Vagina (tissue), 2 donors: ENCODE data around the gene MRPS34. TPM values are rescaled to one million over a fixed set of nuclear protein-coding genes. Genes with fewer than 3 reads are reported as not detected.

Experiments used
- DNase-seq, 2 donors: peaks; one replicate each; pipeline ENCODE4 v3.0.0-alpha.2; 2017; ENCODE audit errors: extremely low spot score in 2 of 2
- H3K27ac ChIP-seq: fragments of 200-600 bp; sonication (generic); one replicate; pipeline ENCODE4 v1.5.1; 2019
- H3K27me3 ChIP-seq: fragments of 200-600 bp; sonication (generic); one replicate; pipeline ENCODE4 v1.5.1; 2019
- H3K36me3 ChIP-seq, 2 donors: fragments of 200-600 bp; sonication (generic); one replicate each; pipeline ENCODE4 v1.5.1; 2017 to 2019
- H3K4me1 ChIP-seq: fragments of 200-600 bp; sonication (generic); one replicate; pipeline ENCODE4 v1.5.1; 2019
- H3K4me3 ChIP-seq, 2 donors: fragments of 200-600 bp; sonication (generic); 1 replicate in 1 of 2; 2 replicates in 1 of 2; pipeline ENCODE4 v1.5.1; 2016 to 2019
- H3K9me3 ChIP-seq: fragments of 200-600 bp; sonication (generic); one replicate; pipeline ENCODE4 v1.5.1; 2019
- POLR2A ChIP-seq, 2 donors: fragments of 450-650 bp; IDR thresholded peaks; one replicate each; pipeline ENCODE4 v1.6.1; 2017; ENCODE audit warnings: antibody characterized with exemption in 2 of 2, mild to moderate bottlenecking in 2 of 2, moderate library complexity in 2 of 2
- POLR2AphosphoS5 ChIP-seq, 2 donors: sonication (generic); formaldehyde crosslinking; IDR thresholded peaks; one replicate each; pipeline ENCODE4 v1.9.0; 2017; ENCODE audit warnings: antibody characterized with exemption in 2 of 2, mild to moderate bottlenecking in 2 of 2, low read depth in 1 of 2; ENCODE audit not compliant: insufficient read depth in 1 of 2
- intact Hi-C: fragments of 100-400 bp; cut with DNase I; formaldehyde crosslinking; loops from one replicate; pipeline ENCODE4 v1.15.1; 2023
- total RNA-seq: library from RNA; depleted of rRNA; stranded (reverse); fragments of >200 nt; gene quantifications from one replicate; pipeline ENCODE4 v1.2.3, GENCODE V29; 2016
- TF ChIP-seq, protein P1 (sequence below), 3 experiments: fragments of 450-650 bp in 2 of 3; fragments of 200-600 bp in 1 of 3; sonication (generic) in 1 of 3; IDR thresholded peaks; one replicate each; pipeline ENCODE4 v1.5.1; 2017 to 2019; ENCODE audit warnings: antibody characterized with exemption in 3 of 3, mild to moderate bottlenecking in 2 of 3, moderate library complexity in 2 of 3

The MRPS34 gene
- total RNA-seq, 1 donor from 2014 or later: 89.6 TPM

GRCh38 chr16:1789643-1790045 is 16.7 kb upstream of the MRPS34 start:
- intact Hi-C loops: no loop called here
- DNase-seq: no peak
- no peak for TF ChIP-seq POLR2A (IDR thresholded peaks at IDR 0.05)
- H3K27ac ChIP-seq: no peak overlapping the region
- H3K4me1 ChIP-seq: peaks cover 24% of the 10 kb centered on the region
- H3K9me3 ChIP-seq: no peaks in the 10 kb centered on the region
- H3K36me3 ChIP-seq: peaks cover 0 to 27% of the 10 kb centered on the region in 2 donors
- no peaks in the 10 kb centered on the region for H3K27me3 ChIP-seq
- no peak overlapping the region for H3K4me3 ChIP-seq

DNA sequence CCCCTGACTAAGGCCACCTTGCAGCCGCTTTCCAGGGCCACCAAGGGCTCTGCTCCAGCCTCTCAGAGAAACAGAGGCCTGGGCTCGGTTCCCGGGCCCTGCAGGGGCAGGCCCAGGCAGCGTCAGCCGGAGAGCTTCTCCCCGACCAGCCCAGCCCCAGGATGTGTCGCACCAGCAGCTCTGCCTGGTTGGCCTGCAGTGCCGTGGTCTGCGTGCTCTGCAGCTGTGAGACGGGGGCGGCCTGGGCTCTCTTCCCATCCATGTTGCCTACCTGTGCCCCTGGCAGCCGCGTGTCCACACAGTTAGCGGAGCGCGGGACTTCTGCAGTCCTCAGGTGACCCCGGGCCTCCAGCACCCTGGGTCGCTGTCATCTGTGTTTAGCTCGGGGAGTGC is 15.8 kb upstream of the MRPS34 start:
- Histone ChIP-seq H3K27ac (no peak overlapping the region), H3K36me3 (peaks cover 0 to 27% of the 10 kb centered on the region in 2 donors), H3K4me1 (peaks cover 33% of the 10 kb centered on the region), H3K27me3 (no peaks in the 10 kb centered on the region), H3K4me3 (no peak overlapping the region), H3K9me3 (no peaks in the 10 kb centered on the region)
- TF ChIP-seq POLR2A (IDR thresholded peaks at IDR 0.05): no peak
- intact Hi-C loops: no loop called here
- DNase-seq: no peak

GRCh38 chr16:1788095-1788707 is 15.3 kb upstream of the MRPS34 start:
- Histone ChIP-seq H3K4me1 (peaks cover 36% of the 10 kb centered on the region), H3K9me3 (no peaks in the 10 kb centered on the region), H3K27me3 (no peaks in the 10 kb centered on the region), H3K4me3 (no peak overlapping the region), H3K27ac (no peak overlapping the region), H3K36me3 (peaks cover 0 to 27% of the 10 kb centered on the region in 2 donors)
- no peak for DNase-seq
- no peak for TF ChIP-seq POLR2AphosphoS5 (IDR thresholded peaks at IDR 0.05; ENCODE audit: insufficient read depth in 1 of 2, low read depth in 1 of 2)
- no peak for TF ChIP-seq POLR2A (IDR thresholded peaks at IDR 0.05)
- TF ChIP-seq, protein P1, sequence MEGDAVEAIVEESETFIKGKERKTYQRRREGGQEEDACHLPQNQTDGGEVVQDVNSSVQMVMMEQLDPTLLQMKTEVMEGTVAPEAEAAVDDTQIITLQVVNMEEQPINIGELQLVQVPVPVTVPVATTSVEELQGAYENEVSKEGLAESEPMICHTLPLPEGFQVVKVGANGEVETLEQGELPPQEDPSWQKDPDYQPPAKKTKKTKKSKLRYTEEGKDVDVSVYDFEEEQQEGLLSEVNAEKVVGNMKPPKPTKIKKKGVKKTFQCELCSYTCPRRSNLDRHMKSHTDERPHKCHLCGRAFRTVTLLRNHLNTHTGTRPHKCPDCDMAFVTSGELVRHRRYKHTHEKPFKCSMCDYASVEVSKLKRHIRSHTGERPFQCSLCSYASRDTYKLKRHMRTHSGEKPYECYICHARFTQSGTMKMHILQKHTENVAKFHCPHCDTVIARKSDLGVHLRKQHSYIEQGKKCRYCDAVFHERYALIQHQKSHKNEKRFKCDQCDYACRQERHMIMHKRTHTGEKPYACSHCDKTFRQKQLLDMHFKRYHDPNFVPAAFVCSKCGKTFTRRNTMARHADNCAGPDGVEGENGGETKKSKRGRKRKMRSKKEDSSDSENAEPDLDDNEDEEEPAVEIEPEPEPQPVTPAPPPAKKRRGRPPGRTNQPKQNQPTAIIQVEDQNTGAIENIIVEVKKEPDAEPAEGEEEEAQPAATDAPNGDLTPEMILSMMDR (IDR thresholded peaks at IDR 0.05): no peak
- intact Hi-C loops: no loop called here

- no peaks in the 10 kb centered on the region for H3K27me3 ChIP-seq
- peaks cover 36% of the 10 kb centered on the region for H3K4me1 ChIP-seq
- no peak for TF ChIP-seq POLR2A (IDR thresholded peaks at IDR 0.05)
- TF ChIP-seq POLR2AphosphoS5 (IDR thresholded peaks at IDR 0.05; ENCODE audit: insufficient read depth in 1 of 2, low read depth in 1 of 2): no peak
- TF ChIP-seq, protein P1 (IDR thresholded peaks at IDR 0.05): no peak
- peaks cover 0 to 27% of the 10 kb centered on the region in 2 donors for H3K36me3 ChIP-seq
- no peaks in the 10 kb centered on the region for H3K9me3 ChIP-seq
- no peak for DNase-seq
- no peak overlapping the region for H3K4me3 ChIP-seq
- H3K27ac ChIP-seq: no peak overlapping the region
- intact Hi-C loops: no loop called here
These were observed 14.6 kb upstream of the MRPS34 start for GRCh38 chr16:1787322-1788094.

- no peaks in the 10 kb centered on the region for H3K27me3 ChIP-seq
- H3K36me3 ChIP-seq: peaks cover 0 to 27% of the 10 kb centered on the region in 2 donors
- H3K4me1 ChIP-seq: peaks cover 36% of the 10 kb centered on the region
- H3K27ac ChIP-seq: no peak overlapping the region
- intact Hi-C loops: no loop called here
- no peak for TF ChIP-seq POLR2AphosphoS5 (IDR thresholded peaks at IDR 0.05; ENCODE audit: insufficient read depth in 1 of 2, low read depth in 1 of 2)
- TF ChIP-seq POLR2A (IDR thresholded peaks at IDR 0.05): no peak
- TF ChIP-seq, protein P1 (IDR thresholded peaks at IDR 0.05): no peak
- no peaks in the 10 kb centered on the region for H3K9me3 ChIP-seq
- no peak overlapping the region for H3K4me3 ChIP-seq
- DNase-seq: no peak
These were observed 14.1 kb upstream of the MRPS34 start for GRCh38 chr16:1787056-1787321.
